ENCODE results near the gene DDX60.

The DDX60 gene

DNA sequence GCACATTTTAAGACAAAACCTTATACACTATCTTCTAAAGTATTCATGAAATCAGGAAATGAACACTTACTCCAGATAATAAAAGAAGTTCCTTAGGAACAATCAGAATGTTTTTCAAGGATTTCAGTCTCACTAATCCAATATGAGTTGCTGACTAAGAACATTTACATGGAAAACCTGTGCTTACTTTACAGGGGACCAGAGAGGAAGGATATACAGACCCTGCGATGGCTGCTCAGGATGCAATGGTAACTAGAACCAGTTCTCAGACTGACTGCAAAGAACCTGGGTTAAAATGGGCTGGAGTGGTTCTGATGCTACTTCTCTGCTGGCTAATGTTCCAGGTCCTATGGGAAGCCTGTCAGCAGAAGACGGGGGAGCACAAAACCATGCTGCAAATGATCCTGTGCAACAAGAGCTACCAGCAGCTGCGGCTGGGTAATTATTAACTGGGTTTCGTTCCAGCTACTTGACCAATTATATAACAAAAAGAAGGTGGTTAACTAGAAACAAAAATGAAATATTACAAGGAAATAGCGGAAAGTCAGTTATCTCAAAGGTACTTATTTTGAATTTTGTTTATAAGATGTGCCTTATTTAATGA, 140.9 kb downstream of the DDX60 start:
- H3K27me3 ChIP-seq (ENCODE audit: low read length): no peaks in the 10 kb centered on the region
- no peaks in the 10 kb centered on the region for H4K20me1 ChIP-seq (ENCODE audit: low read depth, low read length)
- no peaks in the 10 kb centered on the region for H3K9me3 ChIP-seq (ENCODE audit: insufficient read depth, low read length)
- no peak overlapping the region for H3K4me2 ChIP-seq (ENCODE audit: low read depth, low read length, poor library complexity, severe bottlenecking)
- H3K9me2 ChIP-seq (replicated peaks; ENCODE audit: insufficient read depth, low read length): no peaks in the 10 kb centered on the region
- H3F3A ChIP-seq (ENCODE audit: insufficient read depth): no peaks in the 10 kb centered on the region
- H3K4me3 ChIP-seq (ENCODE audit: insufficient read depth, low read length, poor library complexity, severe bottlenecking): no peak overlapping the region
- no peak for TF ChIP-seq EZH2phosphoT487 (conservative IDR thresholded peaks at IDR 0.05; ENCODE audit: low read length)
- H3K27ac ChIP-seq (ENCODE audit: low read depth, low read length): no peak overlapping the region
- H2AFZ ChIP-seq (ENCODE audit: low read depth, low read length, severe bottlenecking): no peak overlapping the region
- no peak overlapping the region for H3K9ac ChIP-seq (ENCODE audit: low read length)
- H3K79me2 ChIP-seq (ENCODE audit: insufficient read depth, low read length): no peaks in the 10 kb centered on the region
- no peaks in the 10 kb centered on the region for H3K36me3 ChIP-seq (ENCODE audit: low read length)

DNA sequence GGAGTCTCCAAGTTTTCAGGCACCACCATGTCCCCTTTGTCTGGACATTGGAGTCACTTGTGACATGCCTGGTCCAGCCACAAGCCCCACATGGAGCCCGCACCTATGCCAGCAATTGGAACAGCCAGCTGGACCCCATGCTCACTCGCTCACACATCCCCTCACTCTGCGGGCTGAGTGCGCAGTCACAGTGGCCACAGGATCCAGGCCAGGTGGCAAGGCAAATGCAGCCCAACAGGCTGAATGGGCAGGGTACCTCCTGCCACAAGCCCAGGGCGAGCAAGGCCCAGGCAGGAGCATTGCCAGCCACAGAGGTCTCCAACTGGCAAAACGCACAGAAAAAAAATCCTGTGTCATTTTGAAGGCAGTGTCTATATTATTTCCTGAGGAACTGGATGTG, 144.2 kb downstream of the DDX60 start:
- Histone ChIP-seq H3K4me3 (ENCODE audit: insufficient read depth, low read length, poor library complexity, severe bottlenecking) (no peak overlapping the region), H3K79me2 (ENCODE audit: insufficient read depth, low read length) (no peaks in the 10 kb centered on the region), H3K9ac (ENCODE audit: low read length) (no peak overlapping the region), H3K4me2 (ENCODE audit: low read depth, low read length, poor library complexity, severe bottlenecking) (no peak overlapping the region), H2AFZ (ENCODE audit: low read depth, low read length, severe bottlenecking) (no peak overlapping the region), H3K9me3 (ENCODE audit: insufficient read depth, low read length) (no peaks in the 10 kb centered on the region), H3K36me3 (ENCODE audit: low read length) (no peaks in the 10 kb centered on the region), H3F3A (ENCODE audit: insufficient read depth) (no peaks in the 10 kb centered on the region), H3K27me3 (ENCODE audit: low read length) (no peaks in the 10 kb centered on the region), H4K20me1 (ENCODE audit: low read depth, low read length) (no peaks in the 10 kb centered on the region), H3K27ac (ENCODE audit: low read depth, low read length) (no peak overlapping the region), H3K9me2 (replicated peaks; ENCODE audit: insufficient read depth, low read length) (no peaks in the 10 kb centered on the region)
- no peak for TF ChIP-seq EZH2phosphoT487 (conservative IDR thresholded peaks at IDR 0.05; ENCODE audit: low read length)
- TF ChIP-seq, protein P1, sequence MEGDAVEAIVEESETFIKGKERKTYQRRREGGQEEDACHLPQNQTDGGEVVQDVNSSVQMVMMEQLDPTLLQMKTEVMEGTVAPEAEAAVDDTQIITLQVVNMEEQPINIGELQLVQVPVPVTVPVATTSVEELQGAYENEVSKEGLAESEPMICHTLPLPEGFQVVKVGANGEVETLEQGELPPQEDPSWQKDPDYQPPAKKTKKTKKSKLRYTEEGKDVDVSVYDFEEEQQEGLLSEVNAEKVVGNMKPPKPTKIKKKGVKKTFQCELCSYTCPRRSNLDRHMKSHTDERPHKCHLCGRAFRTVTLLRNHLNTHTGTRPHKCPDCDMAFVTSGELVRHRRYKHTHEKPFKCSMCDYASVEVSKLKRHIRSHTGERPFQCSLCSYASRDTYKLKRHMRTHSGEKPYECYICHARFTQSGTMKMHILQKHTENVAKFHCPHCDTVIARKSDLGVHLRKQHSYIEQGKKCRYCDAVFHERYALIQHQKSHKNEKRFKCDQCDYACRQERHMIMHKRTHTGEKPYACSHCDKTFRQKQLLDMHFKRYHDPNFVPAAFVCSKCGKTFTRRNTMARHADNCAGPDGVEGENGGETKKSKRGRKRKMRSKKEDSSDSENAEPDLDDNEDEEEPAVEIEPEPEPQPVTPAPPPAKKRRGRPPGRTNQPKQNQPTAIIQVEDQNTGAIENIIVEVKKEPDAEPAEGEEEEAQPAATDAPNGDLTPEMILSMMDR (IDR thresholded peaks at IDR 0.05; ENCODE audit: insufficient read depth, low read length, poor library complexity, severe bottlenecking): no peak

DNA sequence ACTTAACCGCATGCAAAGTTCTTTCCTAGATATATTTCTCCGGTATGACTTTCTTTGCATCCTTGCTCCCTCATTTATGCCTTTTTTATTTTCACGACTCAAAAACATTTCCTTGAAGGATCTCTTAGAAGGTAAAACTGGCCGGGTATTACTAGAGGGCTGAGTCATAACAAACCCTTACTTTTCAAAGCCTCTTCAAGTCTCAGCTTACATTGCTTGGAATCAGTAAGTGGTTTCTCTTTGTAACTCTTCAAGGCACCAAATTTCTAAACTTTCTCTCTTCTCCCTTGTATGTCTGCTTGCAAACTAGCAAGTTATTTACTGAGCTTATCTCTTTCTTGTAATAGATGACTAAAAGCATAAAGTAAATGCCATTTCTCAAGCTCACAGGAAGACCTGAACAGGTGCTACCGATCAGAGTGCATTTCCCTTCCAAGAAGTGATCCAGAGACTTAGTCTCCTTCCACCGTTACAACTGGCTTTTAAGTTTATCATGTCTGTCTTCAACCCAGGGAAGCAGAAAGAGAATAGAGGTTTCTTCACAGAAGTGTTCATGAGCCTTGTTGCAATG, 150.8 kb downstream of the DDX60 start:
- no peaks in the 10 kb centered on the region for H3K36me3 ChIP-seq (ENCODE audit: low read length)
- H3K27ac ChIP-seq (ENCODE audit: low read depth, low read length): no peak overlapping the region
- H3K4me2 ChIP-seq (ENCODE audit: low read depth, low read length, poor library complexity, severe bottlenecking): no peak overlapping the region
- no peak overlapping the region for H2AFZ ChIP-seq (ENCODE audit: low read depth, low read length, severe bottlenecking)
- H3K4me3 ChIP-seq (ENCODE audit: insufficient read depth, low read length, poor library complexity, severe bottlenecking): no peak overlapping the region
- no peaks in the 10 kb centered on the region for H3K79me2 ChIP-seq (ENCODE audit: insufficient read depth, low read length)
- H3F3A ChIP-seq (ENCODE audit: insufficient read depth): no peaks in the 10 kb centered on the region
- H3K9me3 ChIP-seq (ENCODE audit: insufficient read depth, low read length): no peaks in the 10 kb centered on the region
- no peaks in the 10 kb centered on the region for H3K27me3 ChIP-seq (ENCODE audit: low read length)
- no peak overlapping the region for H3K9ac ChIP-seq (ENCODE audit: low read length)
- no peaks in the 10 kb centered on the region for H3K9me2 ChIP-seq (replicated peaks; ENCODE audit: insufficient read depth, low read length)
- TF ChIP-seq EZH2phosphoT487 (conservative IDR thresholded peaks at IDR 0.05; ENCODE audit: low read length): no peak
- TF ChIP-seq, protein P1 (IDR thresholded peaks at IDR 0.05; ENCODE audit: insufficient read depth, low read length, poor library complexity, severe bottlenecking): no peak
- no peaks in the 10 kb centered on the region for H4K20me1 ChIP-seq (ENCODE audit: low read depth, low read length)
